HG03469 (cell line): ENCODE data around the gene RSPH9.
"Not testable (repeated sequence)": the region's sequence is repeated elsewhere in the genome, so short reads cannot be mapped to it uniquely, and the experiment has no call there.

ENCODE experiments used
- ATAC-seq: cut with Tn5 transposase; IDR thresholded peaks from one replicate; pipeline ENCODE4 v1.9.1; 2021; ENCODE audit warnings: mild to moderate bottlenecking, moderate library complexity, moderate number of reproducible peaks; ENCODE audit not compliant: unreplicated experiment

Gene RSPH9

DNA sequence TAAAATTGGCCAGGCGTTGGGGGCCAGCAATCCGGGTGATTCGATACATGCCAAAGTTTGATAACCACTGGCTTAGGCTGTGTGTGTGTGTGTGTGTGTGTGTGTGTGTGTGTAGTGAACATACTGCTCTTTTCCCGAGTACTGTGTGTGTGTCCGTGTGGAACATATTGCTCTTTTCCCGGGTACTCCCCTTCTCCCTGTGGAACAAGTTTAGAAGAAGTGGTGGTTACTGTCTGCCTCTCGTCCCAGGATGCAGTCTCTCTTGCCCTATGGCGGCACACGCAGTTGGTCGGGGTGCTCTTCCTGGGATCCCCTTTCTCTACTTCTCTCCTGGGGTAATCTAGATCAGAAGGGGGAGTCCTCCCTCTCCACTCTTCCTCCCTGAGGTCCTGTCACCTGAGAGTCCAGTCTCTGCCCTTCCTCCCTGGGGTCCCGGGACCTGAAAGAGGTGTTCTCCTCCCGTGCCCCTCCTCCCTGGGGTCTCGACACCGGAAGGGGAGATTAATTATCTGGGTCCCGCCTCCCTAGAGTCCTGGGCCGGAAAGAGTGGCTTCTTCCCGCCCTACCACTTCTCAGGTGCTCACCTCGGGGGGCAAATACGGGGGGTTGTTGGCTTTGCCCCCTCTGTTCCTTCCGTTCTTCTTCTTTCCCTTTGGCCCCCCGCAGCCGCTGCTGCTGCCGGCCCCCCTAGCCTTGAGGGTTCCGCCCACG, 16.3 kb upstream of the RSPH9 start:
- no peak for ATAC-seq

- peak; percentile 70 for ATAC-seq
These were observed 15.7 kb upstream of the RSPH9 start, which contains the start of gene GTPBP2 for GRCh38 chr6:43629104-43629504. Gene GTPBP2, minus strand, starts transcription at chr6:43629264. Its CDS starts 102 bp downstream, at chr6:43629162.

DNA sequence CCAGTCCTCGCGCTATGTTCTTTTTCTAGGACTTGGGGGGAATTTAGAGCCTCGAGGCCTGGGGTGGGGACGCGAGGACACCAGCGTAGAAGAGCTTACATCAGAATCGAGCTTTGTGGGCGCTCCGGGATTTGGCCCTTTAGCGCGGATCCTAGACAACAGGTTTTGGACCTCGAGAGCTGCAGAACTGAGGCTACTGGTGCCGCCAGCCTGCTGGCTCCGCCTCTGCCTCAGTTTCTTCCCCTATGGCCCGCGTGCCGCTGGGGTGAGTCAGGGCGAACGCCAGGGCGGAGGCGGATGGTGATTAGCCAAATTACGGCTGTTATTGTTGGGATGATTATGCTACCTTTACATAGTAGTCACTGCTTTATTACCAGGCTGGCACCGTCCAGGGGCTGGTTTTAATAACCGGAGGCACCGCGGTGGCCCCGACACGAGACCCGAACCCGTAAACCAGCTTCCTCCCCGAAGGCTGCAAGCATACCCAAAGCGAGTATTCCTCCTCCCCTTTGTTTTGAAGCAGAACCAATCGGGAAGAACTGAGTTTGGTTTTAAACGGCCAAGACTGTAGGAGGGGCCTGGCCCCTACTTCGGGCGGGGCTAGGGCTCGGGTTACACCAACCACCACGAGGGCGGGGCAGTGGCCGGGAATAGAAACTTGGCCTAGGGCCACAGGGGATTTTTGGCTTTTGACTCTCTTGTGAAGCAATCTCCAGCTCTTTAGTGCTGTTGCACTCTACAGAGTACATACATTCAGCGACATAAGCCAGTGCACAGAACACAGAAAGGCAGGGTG, 15.1 kb upstream of the RSPH9 start:
- ATAC-seq: peak; percentile 41

DNA sequence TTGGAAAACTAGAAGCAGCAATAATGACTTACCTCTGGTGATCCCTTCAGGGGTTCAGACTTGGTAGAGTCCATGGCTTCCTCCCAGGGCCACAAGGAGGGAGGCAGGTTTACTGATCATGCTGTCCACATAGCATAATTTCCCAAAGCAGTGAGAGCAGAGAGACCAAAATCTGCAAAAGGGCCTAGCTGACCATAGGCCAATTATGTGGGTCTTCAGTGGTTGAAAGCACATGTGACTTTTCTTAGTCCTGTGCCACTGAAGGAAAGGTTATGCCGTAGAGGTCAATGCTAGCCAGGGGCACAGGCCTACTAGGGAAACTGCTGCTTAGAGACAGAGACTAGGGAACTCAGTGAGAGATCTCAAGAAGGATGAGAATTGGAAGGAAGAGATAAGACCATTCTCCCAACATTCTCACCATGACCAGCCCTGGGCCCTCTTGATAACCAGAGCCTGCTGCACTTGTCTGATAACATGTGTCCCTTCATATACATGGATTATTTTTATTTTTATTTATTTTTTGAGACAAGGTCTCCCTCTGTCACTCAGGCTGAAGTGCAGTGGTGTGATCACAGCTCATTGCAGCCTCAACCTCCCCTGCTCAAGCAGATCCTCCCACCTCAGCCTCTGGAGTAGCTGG, 13.7 kb upstream of the RSPH9 start:
- no peak for ATAC-seq

DNA sequence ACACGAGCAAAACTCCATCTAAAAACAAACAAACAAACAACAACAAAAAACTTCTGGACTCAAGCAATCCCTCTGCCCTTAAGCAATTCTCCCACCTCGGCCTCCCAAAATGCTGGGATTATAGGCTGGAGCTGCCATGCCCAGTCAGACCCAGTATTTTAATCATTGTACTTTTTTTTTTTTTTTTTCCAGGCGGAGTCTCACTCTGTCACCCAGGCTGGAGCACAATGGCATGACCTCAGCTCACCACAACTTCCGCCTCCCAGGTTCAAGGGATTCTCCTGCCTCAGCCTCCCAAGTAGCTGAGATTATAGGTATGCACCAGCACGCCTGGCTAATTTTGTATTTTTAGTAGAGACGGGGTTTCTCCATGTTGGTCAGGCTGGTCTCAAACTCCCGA, 11.8 kb upstream of the RSPH9 start:
- ATAC-seq: not testable (repeated sequence)

- no peak for ATAC-seq
These were observed 10.0 kb upstream of the RSPH9 start for GRCh38 chr6:43634702-43635303.

DNA sequence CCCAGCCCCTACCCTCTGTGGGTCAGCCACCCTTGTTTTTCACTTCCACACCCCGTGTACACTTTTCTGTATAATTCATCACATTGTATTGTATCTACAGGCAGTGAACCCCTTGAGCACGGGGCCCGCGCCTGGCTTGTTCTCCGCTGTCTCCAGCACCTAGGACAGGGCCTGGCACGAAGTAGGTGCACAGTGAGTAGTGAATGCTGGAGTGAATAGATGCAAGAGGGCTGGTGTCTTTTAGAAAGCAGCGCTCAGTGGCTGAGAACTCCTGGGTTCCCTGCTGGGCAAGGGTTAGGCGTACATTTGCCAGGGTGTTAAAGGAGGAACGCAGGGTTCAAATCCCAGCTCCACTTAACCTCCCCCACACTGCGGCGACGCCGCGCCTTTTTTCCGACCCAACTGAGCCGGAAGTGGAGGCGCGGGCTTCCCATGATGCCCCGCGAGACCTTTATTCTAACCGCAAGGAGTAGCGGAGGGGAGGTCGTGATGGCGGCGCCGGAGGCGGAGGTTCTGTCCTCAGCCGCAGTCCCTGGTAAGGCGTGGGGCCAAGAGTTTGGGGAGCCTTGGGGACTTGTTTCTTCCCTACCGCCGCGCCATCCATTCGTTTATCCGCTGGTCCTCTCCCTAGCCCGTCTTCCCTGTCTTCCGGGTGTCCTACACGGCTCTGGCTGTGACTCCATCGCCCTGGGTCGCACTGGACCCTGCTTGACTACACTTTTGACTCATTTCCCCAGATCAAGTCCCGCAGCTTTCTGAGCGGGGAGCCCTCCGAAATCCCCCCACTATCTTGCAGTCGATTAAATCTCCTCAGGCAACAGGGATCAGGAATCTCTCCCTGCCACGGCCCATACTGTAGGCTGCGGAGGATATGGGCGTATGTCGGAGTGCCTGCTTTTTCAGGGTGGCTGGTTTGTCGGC, 9.2 kb upstream of the RSPH9 start, which contains the start of gene MAD2L1BP:
Gene MAD2L1BP (plus strand): TSS at position 454 of the 921 bp plus-strand sequence. CDS start 36 bp downstream, at position 490.
- ATAC-seq: peak; percentile 51

DNA sequence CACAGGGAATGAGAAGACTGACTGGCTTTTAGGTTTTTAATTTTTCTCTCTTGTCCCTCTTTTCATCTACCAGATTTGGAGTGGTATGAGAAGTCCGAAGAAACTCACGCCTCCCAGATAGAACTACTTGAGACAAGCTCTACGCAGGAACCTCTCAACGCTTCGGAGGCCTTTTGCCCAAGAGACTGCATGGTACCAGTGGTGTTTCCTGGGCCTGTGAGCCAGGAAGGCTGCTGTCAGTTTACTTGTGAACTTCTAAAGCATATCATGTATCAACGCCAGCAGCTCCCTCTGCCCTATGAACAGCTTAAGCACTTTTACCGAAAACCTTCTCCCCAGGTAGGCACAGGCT, 8.6 kb upstream of the RSPH9 start:
- ATAC-seq: no peak

DNA sequence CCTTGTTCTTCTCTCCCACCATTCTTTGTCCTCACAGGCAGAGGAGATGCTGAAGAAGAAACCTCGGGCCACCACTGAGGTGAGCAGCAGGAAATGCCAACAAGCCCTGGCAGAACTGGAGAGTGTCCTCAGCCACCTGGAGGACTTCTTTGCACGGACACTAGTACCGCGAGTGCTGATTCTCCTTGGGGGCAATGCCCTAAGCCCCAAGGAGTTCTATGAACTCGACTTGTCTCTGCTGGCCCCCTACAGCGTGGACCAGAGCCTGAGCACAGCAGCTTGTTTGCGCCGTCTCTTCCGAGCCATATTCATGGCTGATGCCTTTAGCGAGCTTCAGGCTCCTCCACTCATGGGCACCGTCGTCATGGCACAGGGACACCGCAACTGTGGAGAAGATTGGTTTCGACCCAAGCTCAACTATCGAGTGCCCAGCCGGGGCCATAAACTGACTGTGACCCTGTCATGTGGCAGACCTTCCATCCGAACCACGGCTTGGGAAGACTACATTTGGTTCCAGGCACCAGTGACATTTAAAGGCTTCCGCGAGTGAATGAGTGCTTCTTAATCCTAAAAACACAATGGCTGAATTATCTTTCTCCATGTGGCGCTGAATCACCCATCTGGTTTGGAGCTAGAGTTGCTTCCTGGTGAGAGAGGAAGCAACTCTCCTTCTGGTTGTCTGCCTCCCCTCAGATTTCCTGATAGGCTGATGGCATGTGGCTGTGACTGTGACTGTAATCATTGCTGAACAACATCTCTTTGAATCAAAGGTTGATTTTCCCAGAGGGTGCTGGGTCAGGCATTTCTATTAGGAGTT, 4.6 kb upstream of the RSPH9 start:
- no peak for ATAC-seq

- no peak for ATAC-seq
These were observed 753 bp downstream of the RSPH9 start for GRCh38 chr6:43645613-43645964.

- no peak for ATAC-seq
These were observed 2.8 kb downstream of the RSPH9 start for GRCh38 chr6:43647613-43648012.

- no peak for ATAC-seq
These were observed 3.4 kb downstream of the RSPH9 start for GRCh38 chr6:43648248-43648647.

DNA sequence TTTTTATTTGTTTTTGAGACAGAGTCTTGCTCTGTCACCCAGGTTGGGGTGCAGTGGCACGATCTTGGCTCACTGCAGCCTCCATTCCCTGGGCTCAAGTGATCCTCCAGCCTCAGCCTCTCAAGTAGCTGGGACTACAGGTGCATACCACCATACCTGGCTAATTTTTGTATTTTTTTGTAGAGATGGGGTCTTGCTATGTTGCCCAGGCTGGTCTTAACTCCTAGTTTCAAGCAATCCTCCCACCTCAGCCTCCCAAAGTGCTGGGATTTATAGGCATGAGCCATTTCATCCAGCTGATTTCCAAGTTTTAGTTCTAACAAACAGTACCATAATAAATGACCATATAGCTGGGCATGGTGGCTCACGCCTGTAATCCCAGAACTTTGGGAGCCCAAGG, 8.0 kb downstream of the RSPH9 start:
- ATAC-seq: not testable (repeated sequence)

DNA sequence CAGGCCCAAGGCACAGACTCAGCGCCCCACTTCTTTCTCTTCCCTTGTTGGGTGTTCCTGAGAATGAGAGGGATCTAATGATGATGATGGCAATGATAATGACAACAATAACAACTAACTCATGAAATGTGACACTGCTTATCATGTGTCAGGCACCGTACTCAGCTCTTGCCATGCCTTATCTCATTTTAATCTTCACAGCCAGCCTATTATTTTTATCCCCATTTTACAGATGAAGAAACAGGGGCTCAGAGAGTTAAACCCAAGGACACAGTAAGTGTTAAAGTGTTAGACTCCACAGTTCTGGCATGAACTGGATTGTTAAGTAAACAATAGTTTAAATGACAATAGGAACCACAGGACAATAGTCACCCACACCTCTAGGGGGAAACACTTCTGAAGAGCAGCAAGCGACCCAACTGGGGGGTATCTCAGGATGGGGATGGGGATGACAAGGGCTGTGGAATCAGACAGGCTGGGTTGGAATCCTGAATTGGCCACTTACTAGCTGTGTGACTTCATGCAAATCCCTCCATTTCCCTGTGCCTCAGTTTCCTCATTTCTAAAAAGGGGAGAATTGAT, 12.5 kb downstream of the RSPH9 start:
- no peak for ATAC-seq

- ATAC-seq: no peak
These were observed 13.3 kb downstream of the RSPH9 start for GRCh38 chr6:43658161-43658560.

DNA sequence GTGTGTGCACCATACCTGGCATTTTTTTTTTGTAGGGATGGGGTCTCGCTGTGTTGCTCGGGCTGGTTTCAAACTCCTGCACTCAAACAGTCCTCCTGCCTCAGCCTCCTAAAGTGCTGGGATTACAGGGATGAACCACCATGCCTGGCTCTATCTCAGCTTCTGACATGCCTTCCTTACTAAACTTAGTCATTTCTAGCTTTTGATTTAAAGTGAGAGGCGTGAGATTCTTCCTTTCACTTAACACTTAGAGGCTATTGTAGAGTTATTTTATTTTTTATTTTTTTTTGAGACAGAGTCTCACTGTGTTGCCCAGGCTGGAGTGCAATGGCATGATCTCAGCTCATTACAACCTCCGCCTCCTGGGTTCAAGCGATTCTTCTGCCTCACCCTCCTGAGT, 18.1 kb downstream of the RSPH9 start:
- not testable (repeated sequence) for ATAC-seq

- ATAC-seq: no peak
These were observed 20.5 kb downstream of the RSPH9 start for GRCh38 chr6:43665376-43665775.

DNA sequence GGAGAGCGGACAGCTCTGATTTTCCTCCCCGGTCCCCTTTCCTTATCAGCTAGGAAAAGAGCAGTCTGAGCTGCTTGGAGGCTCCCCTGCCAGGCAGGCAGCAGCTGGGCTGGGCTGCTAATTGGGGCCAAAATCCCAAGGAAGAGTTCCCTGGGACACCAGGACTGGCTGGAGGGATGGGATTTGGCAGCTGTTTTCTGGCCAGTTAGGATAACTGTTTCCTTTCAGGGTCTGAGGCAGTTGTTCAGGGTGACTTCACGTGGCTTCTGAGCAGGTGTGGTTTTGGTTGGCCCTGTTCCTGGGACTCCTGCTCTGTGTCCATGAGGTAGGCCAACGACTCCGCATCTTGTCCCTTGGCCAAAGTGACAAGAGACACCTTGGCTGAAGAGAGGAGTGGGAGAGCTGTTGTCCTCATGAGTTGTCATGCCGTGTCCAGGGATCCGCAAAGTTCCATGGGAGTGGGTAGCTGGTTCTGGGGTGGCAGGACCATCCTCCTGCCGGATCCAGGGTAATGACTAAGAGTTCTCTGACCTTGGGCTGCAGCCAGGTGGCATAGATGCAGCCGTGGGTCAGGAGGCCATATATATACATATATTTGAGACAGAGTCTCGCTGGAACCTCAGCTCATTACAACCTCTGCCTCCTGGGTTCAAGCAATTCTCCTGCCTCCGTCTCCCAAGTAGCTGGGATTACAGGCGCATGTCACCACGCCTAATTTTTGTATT, 21.5 kb downstream of the RSPH9 start:
- no peak for ATAC-seq
